ENCODE results near the gene HPSE2. TPM values are rescaled to one million over a fixed set of nuclear protein-coding genes. Genes with fewer than 3 reads are reported as not detected.

HPSE2 gene
- total and polyA plus RNA-seq, 2 of the 8 experiments (the other 6 are each of a cell fraction or from before 2014, with no cell fraction given): 0.41 to 0.58 TPM

DNA sequence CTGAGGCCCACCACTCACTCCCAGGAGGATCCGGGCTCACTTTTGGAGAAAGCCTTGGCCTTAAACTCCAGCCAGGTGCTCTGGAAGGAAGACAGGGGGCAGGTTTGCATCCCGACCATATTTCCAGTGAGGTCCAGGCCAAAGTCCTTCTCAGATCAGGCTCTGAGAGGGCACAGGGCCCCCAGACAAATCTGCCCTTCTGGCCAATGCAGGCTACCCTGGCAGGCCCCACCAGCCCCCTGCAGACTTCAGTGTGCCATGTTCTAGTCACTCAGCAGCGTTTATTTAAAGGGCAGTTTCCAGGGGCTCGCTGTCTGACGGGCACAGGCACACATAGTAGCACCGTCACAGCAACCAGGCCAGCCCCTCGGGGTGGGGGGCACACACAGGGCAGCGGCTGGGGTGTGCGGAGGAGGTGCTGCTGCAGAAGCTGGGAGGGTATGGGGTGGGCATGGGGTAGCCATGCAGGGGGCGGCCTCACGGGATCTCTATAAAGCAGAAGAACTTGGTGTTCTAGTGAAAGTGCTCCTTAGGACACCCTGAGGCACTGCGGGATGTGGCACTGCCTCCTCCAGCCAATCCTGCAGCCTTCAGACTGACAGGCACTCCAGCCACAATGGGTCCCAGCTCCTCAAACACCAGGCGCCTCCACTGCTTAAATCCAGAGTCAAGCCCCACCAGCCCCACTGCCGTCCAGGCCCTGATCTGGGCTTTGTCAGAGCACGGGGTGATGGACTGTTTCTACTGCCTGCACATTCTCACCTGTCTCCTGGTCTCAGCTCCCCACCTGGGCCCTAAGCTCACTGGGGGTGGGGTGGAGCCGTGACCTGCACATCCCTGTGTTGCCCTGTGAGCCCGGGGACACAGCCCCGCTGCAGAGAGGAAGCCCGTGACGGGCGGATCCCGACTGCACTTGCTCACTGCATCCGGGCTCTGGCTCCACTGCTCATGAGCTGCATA lies 811.1 kb downstream of the HPSE2 start:
- TF ChIP-seq GTF2F1 (IDR thresholded peaks at IDR 0.05; ENCODE audit: borderline replicate concordance, low read depth, low read length) (no peak), MAFK (IDR thresholded peaks at IDR 0.05; ENCODE audit: low read depth, low read length) (no peak), RXRA (IDR thresholded peaks at IDR 0.05; ENCODE audit: insufficient read depth, low read depth, low read length) (no peak), GABPA (IDR thresholded peaks at IDR 0.05; ENCODE audit: borderline replicate concordance, insufficient read depth, low read length) (no peak), CBX8 (IDR thresholded peaks at IDR 0.05; ENCODE audit: borderline replicate concordance, low read depth, low read length) (no peak)
- TF ChIP-seq, protein P1, sequence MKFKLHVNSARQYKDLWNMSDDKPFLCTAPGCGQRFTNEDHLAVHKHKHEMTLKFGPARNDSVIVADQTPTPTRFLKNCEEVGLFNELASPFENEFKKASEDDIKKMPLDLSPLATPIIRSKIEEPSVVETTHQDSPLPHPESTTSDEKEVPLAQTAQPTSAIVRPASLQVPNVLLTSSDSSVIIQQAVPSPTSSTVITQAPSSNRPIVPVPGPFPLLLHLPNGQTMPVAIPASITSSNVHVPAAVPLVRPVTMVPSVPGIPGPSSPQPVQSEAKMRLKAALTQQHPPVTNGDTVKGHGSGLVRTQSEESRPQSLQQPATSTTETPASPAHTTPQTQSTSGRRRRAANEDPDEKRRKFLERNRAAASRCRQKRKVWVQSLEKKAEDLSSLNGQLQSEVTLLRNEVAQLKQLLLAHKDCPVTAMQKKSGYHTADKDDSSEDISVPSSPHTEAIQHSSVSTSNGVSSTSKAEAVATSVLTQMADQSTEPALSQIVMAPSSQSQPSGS (IDR thresholded peaks at IDR 0.05; ENCODE audit: low read length): no peak
- CTCF ChIA-PET (ENCODE audit: partially characterized antibody): interaction anchor here (0.5 to 6.6 kb wide), 62 partner anchors 10 to 863 kb away, joined by 3 to 69 read pairs (median 4); partner anchors contain the start of genes LOXL4 and PYROXD2
- H3K23ac ChIP-seq (ENCODE audit: insufficient read length): no peak overlapping the region
- H3K4ac ChIP-seq (replicated peaks; ENCODE audit: insufficient read length, low read depth, low read length): no peak overlapping the region
- H3K23me2 ChIP-seq (ENCODE audit: low read depth, low read length): no peaks in the 10 kb centered on the region
- no peak overlapping the region for H4K91ac ChIP-seq (replicated peaks; ENCODE audit: insufficient read length, low read length)
- H4K5ac ChIP-seq (ENCODE audit: insufficient read length, low read depth, low read length): no peak overlapping the region
- H3K18ac ChIP-seq (ENCODE audit: extremely low read depth, low read length): no peak overlapping the region
- H3K36me3 ChIP-seq (ENCODE audit: control insufficient read depth in 2 of 4, insufficient read depth in 4 of 4, low read length in 3 of 4): peaks cover 0 to 7% (median 3%) of the 10 kb centered on the region in 4 experiments; a peak in 5 of 8 replicates
- POLR2A ChIA-PET (ENCODE audit: partially characterized antibody): interaction anchor here (1.4 to 2.5 kb wide), 3 partner anchors 10 to 64 kb away, joined by 3 to 11 read pairs (median 11); partner anchors contain the start of gene PYROXD2
- no peaks in the 10 kb centered on the region for H3K27me3 ChIP-seq (replicated peaks in 1 of 4; ENCODE audit: control insufficient read depth in 3 of 4, extremely low read depth in 1 of 4, insufficient read depth in 3 of 4, low read length in 3 of 4)
- FAIRE-seq (no peak), DNase-seq (ENCODE audit: low read depth in 1 of 2, low spot score in 2 of 2) (no peak)
- H3K9ac ChIP-seq (replicated peaks in 1 of 4; ENCODE audit: extremely low read depth in 1 of 4, low read depth in 3 of 4, low read length in 3 of 4): no peak overlapping the region
- H2AFZ ChIP-seq (ENCODE audit: low read length): no peak overlapping the region
- H3K79me2 ChIP-seq (ENCODE audit: control insufficient read depth in 1 of 2, insufficient read depth in 2 of 2, low read length in 2 of 2): no peaks in the 10 kb centered on the region
- no peaks in the 10 kb centered on the region for H3K79me1 ChIP-seq (ENCODE audit: low read depth, low read length)
- H2BK15ac ChIP-seq (ENCODE audit: low read length): no peak overlapping the region
- H3K9me3 ChIP-seq (ENCODE audit: insufficient read depth in 2 of 2, low read depth in 1 of 2, low read length in 1 of 2): no peaks in the 10 kb centered on the region
- no peak overlapping the region for H2BK120ac ChIP-seq (replicated peaks; ENCODE audit: low read depth, low read length)
- 87% methylated on average over 21 of the region's 23 CpGs; no CpG with 5 or more reads in 1 of the 2 experiments for WGBS, 2 experiments (ENCODE audit: extremely low coverage in 1 of 2, insufficient coverage in 1 of 2, insufficient read length in 1 of 2, insufficient replicate concordance in 2 of 2, low coverage in 1 of 2, low lambda C conversion rate in 2 of 2, missing lambda C conversion rate in 1 of 2)
- H3K4me3 ChIP-seq (ENCODE audit: extremely low read depth in 1 of 4, insufficient read depth in 2 of 4, low read depth in 3 of 4, low read length in 4 of 4): no peak overlapping the region
- no peak overlapping the region for H2BK12ac ChIP-seq (ENCODE audit: low read depth, low read length)
- H2BK20ac ChIP-seq (ENCODE audit: low read length): no peak overlapping the region
- no peak overlapping the region for H3K56ac ChIP-seq (replicated peaks; ENCODE audit: insufficient read length, low read depth, low read length)
- H4K20me1 ChIP-seq (replicated peaks in 1 of 2; ENCODE audit: control insufficient read depth in 1 of 2, insufficient read depth in 2 of 2, low read length in 2 of 2): peaks cover 0 to 2% of the 10 kb centered on the region in 2 experiments
- H2BK5ac ChIP-seq (ENCODE audit: low read depth, low read length): no peak overlapping the region
- H4K8ac ChIP-seq (ENCODE audit: extremely low read depth, insufficient read depth, low read length): no peak overlapping the region; the same call in 1 of the 2 replicates
- no peak overlapping the region for H3K27ac ChIP-seq (ENCODE audit: low read depth, low read length)
- no peak overlapping the region for H3K14ac ChIP-seq (ENCODE audit: insufficient read length)
- no peak overlapping the region for H2AK5ac ChIP-seq (ENCODE audit: low read depth, low read length)
- no peak overlapping the region for H3K4me2 ChIP-seq (ENCODE audit: insufficient read depth in 1 of 2, low read depth in 2 of 2, low read length in 2 of 2)
- H3K4me1 ChIP-seq (replicated peaks in 1 of 4; ENCODE audit: control insufficient read depth in 3 of 4, insufficient read depth in 4 of 4, low read length in 3 of 4): no peaks in the 10 kb centered on the region

Data from H1 (cell line).